ENCODE results near the gene TUBB. TPM values are rescaled to one million over a fixed set of nuclear protein-coding genes. Genes with fewer than 3 reads are reported as not detected.
"Not testable (repeated sequence)": the region's sequence is repeated elsewhere in the genome, so short reads cannot be mapped to it uniquely, and the experiment has no call there.

Gene TUBB
- total RNA-seq, 4 donors from 2014 or later: 229 to 281 (median 256) TPM

GRCh38 chr6:30754631-30755030 lies 34.5 kb downstream of the TUBB start:
- DNase-seq (ENCODE audit: low spot score) (no peak), ATAC-seq (ENCODE audit: low FRiP score) (no peak)
- TF ChIP-seq, protein P1, sequence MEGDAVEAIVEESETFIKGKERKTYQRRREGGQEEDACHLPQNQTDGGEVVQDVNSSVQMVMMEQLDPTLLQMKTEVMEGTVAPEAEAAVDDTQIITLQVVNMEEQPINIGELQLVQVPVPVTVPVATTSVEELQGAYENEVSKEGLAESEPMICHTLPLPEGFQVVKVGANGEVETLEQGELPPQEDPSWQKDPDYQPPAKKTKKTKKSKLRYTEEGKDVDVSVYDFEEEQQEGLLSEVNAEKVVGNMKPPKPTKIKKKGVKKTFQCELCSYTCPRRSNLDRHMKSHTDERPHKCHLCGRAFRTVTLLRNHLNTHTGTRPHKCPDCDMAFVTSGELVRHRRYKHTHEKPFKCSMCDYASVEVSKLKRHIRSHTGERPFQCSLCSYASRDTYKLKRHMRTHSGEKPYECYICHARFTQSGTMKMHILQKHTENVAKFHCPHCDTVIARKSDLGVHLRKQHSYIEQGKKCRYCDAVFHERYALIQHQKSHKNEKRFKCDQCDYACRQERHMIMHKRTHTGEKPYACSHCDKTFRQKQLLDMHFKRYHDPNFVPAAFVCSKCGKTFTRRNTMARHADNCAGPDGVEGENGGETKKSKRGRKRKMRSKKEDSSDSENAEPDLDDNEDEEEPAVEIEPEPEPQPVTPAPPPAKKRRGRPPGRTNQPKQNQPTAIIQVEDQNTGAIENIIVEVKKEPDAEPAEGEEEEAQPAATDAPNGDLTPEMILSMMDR (IDR thresholded peaks at IDR 0.05): no peak

- not testable (repeated sequence) for DNase-seq (ENCODE audit: low spot score); ATAC-seq (ENCODE audit: low FRiP score)
Measured at GRCh38 chr6:30756405-30757003, 36.4 kb downstream of the TUBB start.

- DNase-seq (ENCODE audit: low spot score): no peak
- ATAC-seq (ENCODE audit: low FRiP score): no peak
- TF ChIP-seq, protein P1 (IDR thresholded peaks at IDR 0.05): no peak
Measured at GRCh38 chr6:30757261-30757904, 37.2 kb downstream of the TUBB start.

DNA sequence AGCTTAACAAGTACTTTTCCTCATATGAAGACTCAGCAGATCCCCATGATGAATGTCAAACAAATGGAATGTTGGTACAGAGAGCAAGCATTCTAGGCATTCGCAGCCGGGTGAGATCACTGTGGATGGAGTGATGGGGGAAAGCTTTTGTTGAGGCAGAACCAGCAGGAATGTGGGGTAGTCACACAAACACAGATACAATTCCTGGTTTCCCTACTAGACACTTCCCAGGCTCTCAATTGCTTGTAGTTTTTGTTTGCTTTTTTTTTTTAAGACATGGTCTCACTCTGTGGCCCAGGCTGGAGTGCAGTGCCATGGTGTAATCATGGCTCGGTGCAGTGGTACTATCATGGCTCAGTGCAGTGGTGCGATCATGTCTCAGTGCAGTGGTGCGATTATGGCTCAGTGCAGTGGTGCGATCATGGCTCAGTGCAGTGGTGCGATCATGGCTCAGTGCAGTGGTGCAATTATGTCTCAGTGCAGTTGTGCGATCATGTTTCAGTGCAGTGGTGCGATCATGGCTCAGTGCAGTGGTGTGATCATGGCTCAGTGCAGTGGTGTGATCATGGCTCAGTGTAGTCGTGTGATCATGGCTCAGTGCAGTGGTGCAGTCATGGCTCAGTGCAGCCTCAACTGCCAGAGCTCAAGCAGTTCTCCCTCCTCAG lies 39.6 kb downstream of the TUBB start:
- ATAC-seq (ENCODE audit: low FRiP score) (peak; percentile 78), DNase-seq (ENCODE audit: low spot score) (no peak)
- TF ChIP-seq, protein P1 (IDR thresholded peaks at IDR 0.05): no peak

DNA sequence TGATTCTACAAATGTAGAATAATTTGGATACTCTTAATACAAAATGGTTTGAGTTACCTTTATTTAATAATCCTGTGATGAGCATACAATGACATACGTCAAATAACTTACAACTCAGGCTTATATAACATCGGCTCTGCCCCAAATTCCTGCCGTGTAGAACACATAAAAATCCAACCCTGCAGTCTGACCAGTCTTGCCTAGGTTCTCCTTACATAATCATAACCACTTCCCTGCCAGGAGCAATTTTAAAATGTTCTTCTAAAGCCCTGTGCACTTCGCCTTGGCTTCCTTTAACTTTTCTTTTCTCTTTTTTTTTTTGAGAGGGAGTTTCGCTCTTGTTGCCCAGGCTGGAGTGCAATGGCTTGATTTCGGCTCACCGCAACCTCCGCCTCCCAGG lies 40.4 kb downstream of the TUBB start:
- TF ChIP-seq, protein P1 (IDR thresholded peaks at IDR 0.05): no peak
- DNase-seq (ENCODE audit: low spot score): no peak
- ATAC-seq (ENCODE audit: low FRiP score): no peak

GRCh38 chr6:30761791-30762429 lies 41.8 kb downstream of the TUBB start:
- DNase-seq (ENCODE audit: low spot score) (no peak), ATAC-seq (ENCODE audit: low FRiP score) (no peak)
- TF ChIP-seq, protein P1 (IDR thresholded peaks at IDR 0.05): no peak

GRCh38 chr6:30763155-30763617 lies 43.0 kb downstream of the TUBB start:
- ATAC-seq (ENCODE audit: low FRiP score) (no peak), DNase-seq (ENCODE audit: low spot score) (no peak)
- TF ChIP-seq, protein P1 (IDR thresholded peaks at IDR 0.05): no peak

Data from omental fat pad (tissue), 4 donors.